Measurements from ENCODE around the gene TMEM220.

TMEM220 gene

GRCh38 chr17:10728331-10728892 is 1.4 kb downstream of the TMEM220 start:
- no peak for TF ChIP-seq CTCF (IDR thresholded peaks at IDR 0.05)
- peaks cover 0 to 15% (median 6%) of the 10 kb centered on the region in 4 donors for H3K4me1 ChIP-seq
- H3K4me3 ChIP-seq: peak overlapping the region in 1 of 2 donors; percentile 68
- intact Hi-C loops (cut with DNase I; ENCODE audit: low total_unique reads): no loop called here
- H3K27me3 ChIP-seq: no peaks in the 10 kb centered on the region
- no peak for DNase-seq
- H3K9me3 ChIP-seq: no peaks in the 10 kb centered on the region
- H3K36me3 ChIP-seq: peaks cover 17 to 36% (median 18%) of the 10 kb centered on the region in 3 donors
- peak overlapping the region; percentile 88 to 95 for H3K27ac ChIP-seq

GRCh38 chr17:10727192-10727591 is 2.6 kb downstream of the TMEM220 start:
- intact Hi-C loops (cut with DNase I; ENCODE audit: low total_unique reads): no loop called here
- H3K4me1 ChIP-seq: peaks cover 0 to 15% (median 6%) of the 10 kb centered on the region in 4 donors
- TF ChIP-seq CTCF (IDR thresholded peaks at IDR 0.05): no peak

GRCh38 chr17:10726196-10726595 is 3.6 kb downstream of the TMEM220 start:
- intact Hi-C loops (cut with DNase I; ENCODE audit: low total_unique reads): no loop called here
- no peaks in the 10 kb centered on the region for H3K27me3 ChIP-seq
- H3K4me1 ChIP-seq: peaks cover 0 to 11% (median 5%) of the 10 kb centered on the region in 4 donors
- no peaks in the 10 kb centered on the region for H3K9me3 ChIP-seq
- no peak for TF ChIP-seq CTCF (IDR thresholded peaks at IDR 0.05)
- no peak for DNase-seq
- peaks cover 24 to 54% (median 27%) of the 10 kb centered on the region in 3 donors for H3K36me3 ChIP-seq
- no peak overlapping the region for H3K27ac ChIP-seq
- H3K4me3 ChIP-seq: no peak overlapping the region

More at GRCh38 chr17:10727192-10727591, 2.6 kb downstream of the TMEM220 start:
- no peaks in the 10 kb centered on the region for H3K9me3 ChIP-seq
- DNase-seq: no peak
- peaks cover 24 to 47% (median 27%) of the 10 kb centered on the region in 3 donors for H3K36me3 ChIP-seq
- H3K4me3 ChIP-seq: no peak overlapping the region
- H3K27ac ChIP-seq: no peak overlapping the region
- H3K27me3 ChIP-seq: no peaks in the 10 kb centered on the region

- Histone ChIP-seq H3K36me3 (peaks cover 24 to 61% (median 27%) of the 10 kb centered on the region in 3 donors), H3K4me3 (no peak overlapping the region), H3K27me3 (no peaks in the 10 kb centered on the region), H3K4me1 (peaks cover 0 to 5% (median 2%) of the 10 kb centered on the region in 4 donors), H3K9me3 (no peaks in the 10 kb centered on the region), H3K27ac (no peak overlapping the region)
- DNase-seq: no peak
- no peak for TF ChIP-seq CTCF (IDR thresholded peaks at IDR 0.05)
- intact Hi-C loops (cut with DNase I; ENCODE audit: low total_unique reads): no loop called here
Measured at GRCh38 chr17:10725262-10725661, 4.6 kb downstream of the TMEM220 start.

- no peak for DNase-seq
- Histone ChIP-seq H3K4me1 (peaks cover 0 to 5% (median 2%) of the 10 kb centered on the region in 4 donors), H3K4me3 (no peak overlapping the region), H3K27me3 (no peaks in the 10 kb centered on the region), H3K27ac (no peak overlapping the region), H3K36me3 (peaks cover 24 to 66% (median 27%) of the 10 kb centered on the region in 3 donors), H3K9me3 (no peaks in the 10 kb centered on the region)
- no peak for TF ChIP-seq CTCF (IDR thresholded peaks at IDR 0.05)
- intact Hi-C loops (cut with DNase I; ENCODE audit: low total_unique reads): no loop called here
Measured at GRCh38 chr17:10724546-10725195, 5.2 kb downstream of the TMEM220 start.

All from tibial artery (tissue), 4 donors.